GM12878 (cell line): ENCODE measurements around the gene LMAN2. TPM values are rescaled to one million over a fixed set of nuclear protein-coding genes. Genes with fewer than 3 reads are reported as not detected.
"Not testable (repeated sequence)": the region's sequence is repeated elsewhere in the genome, so short reads cannot be mapped to it uniquely, and the experiment has no call there.

Experiments used
- ATAC-seq: fragments of 200-7000 bp; cut with Tn5 transposase; 3 replicates; pipeline ENCODE4 v1.9.1; 2020; ENCODE audit warnings: mild to moderate bottlenecking, moderate library complexity
- BruUV-seq: library from RNA; stranded (reverse); fragments of 400-500 nt; replicated peaks from 2 replicates; lab custom pipeline; 2021; lab: Mats Ljungman, UMichigan
- CTCF ChIA-PET: fragments of 300-600 bp; sonication (Branson Sonifier 250); formaldehyde crosslinking; extraction: SDS; loops from one replicate; lab custom pipeline; 2021; ENCODE audit warnings: inconsistent platforms; lab: Yijun Ruan, JAX
- POLR2A ChIA-PET: fragments of 350-600 bp; formaldehyde crosslinking; extraction: SDS; loops from one replicate; lab custom pipeline; 2021; ENCODE audit warnings: inconsistent platforms; lab: Charles Lee
- RAD21 ChIA-PET: fragments of 300-600 bp; sonication (Branson Sonifier 250); formaldehyde crosslinking; loops from one replicate; lab custom pipeline; 2023; ENCODE audit warnings: antibody characterized with exemption; ENCODE audit not compliant: unreplicated experiment; lab: Charles Lee
- SMC1A ChIA-PET: fragments of 300-600 bp; sonication (Branson Sonifier 250); formaldehyde crosslinking; loops from one replicate; lab custom pipeline; 2023; ENCODE audit not compliant: unreplicated experiment, uncharacterized antibody; lab: Charles Lee
- DNase-seq: peaks from one replicate; pipeline ENCODE4 v3.0.0-alpha.2; 2011; ENCODE audit warnings: low read depth, low spot score
- FAIRE-seq: peaks from 3 replicates; lab custom pipeline; 2011; peaks lifted over from hg19 to GRCh38; lab: Jason Lieb, UNC
- H2AFZ ChIP-seq: 2 replicates; pipeline ENCODE4 v1.6.0; 2011; ENCODE audit warnings: low read depth, low read length, control low read depth; ENCODE audit not compliant: control insufficient read depth
- H3K27ac ChIP-seq: 2 replicates; pipeline ENCODE4 v1.5.1; 2011; ENCODE audit warnings: control low read depth; ENCODE audit not compliant: control insufficient read depth, insufficient read depth
- H3K27me3 ChIP-seq, 2 experiments: replicated peaks in 1 of 2; 2 replicates each; pipeline versions ENCODE4 v1.6.0 to v1.6.1; 2011; ENCODE audit warnings: low read length in 1 of 2; ENCODE audit not compliant: control insufficient read depth in 2 of 2, insufficient read depth in 2 of 2
- H3K36me3 ChIP-seq, 2 experiments: 2 replicates each; pipeline ENCODE4 v1.5.1; 2011; ENCODE audit warnings: low read length in 1 of 2; ENCODE audit not compliant: control insufficient read depth in 2 of 2, insufficient read depth in 2 of 2
- H3K4me1 ChIP-seq: 2 replicates; pipeline ENCODE4 v1.6.1; 2011; ENCODE audit warnings: mild to moderate bottlenecking, low read length, moderate library complexity, mixed read lengths; ENCODE audit not compliant: control insufficient read depth, insufficient read depth
- H3K4me2 ChIP-seq: 2 replicates; pipeline ENCODE4 v1.6.0; 2011; ENCODE audit warnings: control low read depth; ENCODE audit not compliant: control insufficient read depth, insufficient read depth
- H3K4me3 ChIP-seq: fragments of 200-600 bp; sonication (generic); 2 replicates; pipeline ENCODE4 v1.5.1; 2016
- H3K79me2 ChIP-seq: 2 replicates; pipeline ENCODE4 v1.6.0; 2011; ENCODE audit warnings: low read length; ENCODE audit not compliant: control insufficient read depth, insufficient read depth
- H3K9ac ChIP-seq: 2 replicates; pipeline ENCODE4 v1.8.0; 2011; ENCODE audit warnings: low read length, control low read depth, mixed read lengths; ENCODE audit not compliant: control insufficient read depth, insufficient read depth
- H3K9me3 ChIP-seq: replicated peaks from 3 replicates; pipeline ENCODE4 v1.5.1; 2011; ENCODE audit warnings: mild to moderate bottlenecking, low read length; ENCODE audit not compliant: control insufficient read depth, insufficient read depth
- H4K20me1 ChIP-seq: 2 replicates; pipeline ENCODE4 v1.6.0; 2011; ENCODE audit not compliant: control insufficient read depth, insufficient read depth
- BCL11A ChIP-seq: IDR thresholded peaks from 2 replicates; pipeline ENCODE4 v1.6.1; 2011; ENCODE audit warnings: low read depth, low read length
- BMI1 ChIP-seq: fragments of 450-650 bp; IDR thresholded peaks from 2 replicates; pipeline ENCODE4 v1.6.1; 2016; ENCODE audit warnings: mild to moderate bottlenecking, moderate library complexity, borderline replicate concordance
- EZH2 ChIP-seq: IDR thresholded peaks from 2 replicates; pipeline ENCODE4 v1.6.1; 2012; ENCODE audit warnings: low read depth, mild to moderate bottlenecking, control low read depth, inconsistent platforms, low read length, borderline replicate concordance; ENCODE audit not compliant: control insufficient read depth
- GATAD2B ChIP-seq: fragments of 450-650 bp; conservative IDR thresholded peaks from 2 replicates; pipeline ENCODE4 v1.6.1; 2017; ENCODE audit warnings: low read depth, mild to moderate bottlenecking, moderate library complexity
- HDAC2 ChIP-seq: fragments of 200-600 bp; sonication (generic); IDR thresholded peaks from 2 replicates; pipeline ENCODE4 v1.6.1; 2017
- JUND ChIP-seq: IDR thresholded peaks from 2 replicates; pipeline ENCODE4 v1.6.1; 2012; ENCODE audit warnings: low read depth, mild to moderate bottlenecking, low read length, improper control_type of control experiment, moderate library complexity
- MEF2B ChIP-seq: fragments of 450-650 bp; IDR thresholded peaks from 2 replicates; pipeline ENCODE4 v1.6.1; 2018; ENCODE audit warnings: mild to moderate bottlenecking, moderate library complexity; ENCODE audit not compliant: partially characterized antibody, poor library complexity, severe bottlenecking
- MTA2 ChIP-seq: fragments of 450-650 bp; IDR thresholded peaks from 2 replicates; pipeline ENCODE4 v1.6.1; 2016; ENCODE audit warnings: low read depth, mild to moderate bottlenecking, moderate library complexity
- RUNX3 ChIP-seq: IDR thresholded peaks from 2 replicates; pipeline ENCODE4 v1.6.1; 2012; ENCODE audit warnings: low read length, inconsistent platforms
- SRF ChIP-seq, 2 experiments: IDR thresholded peaks; 2 replicates each; pipeline ENCODE4 v1.6.1; 2011; ENCODE audit warnings: low read depth in 2 of 2, low read length in 2 of 2, mild to moderate bottlenecking in 1 of 2, moderate library complexity in 1 of 2
- YY1 ChIP-seq: IDR thresholded peaks from 2 replicates; pipeline ENCODE4 v1.6.1; 2011; ENCODE audit warnings: low read depth, mild to moderate bottlenecking, low read length
- ZNF207 ChIP-seq: fragments of 450-650 bp; IDR thresholded peaks from 2 replicates; pipeline ENCODE4 v1.6.1; 2014; ENCODE audit warnings: antibody characterized with exemption, mild to moderate bottlenecking, borderline replicate concordance
- WGBS: methylation state at CpG from one replicate; pipeline ENCODE4 v1.1.6; 2016; ENCODE audit warnings: low lambda C conversion rate; ENCODE audit not compliant: insufficient replicate concordance, insufficient coverage; ENCODE audit errors: missing lambda C conversion rate; 5-methylcytosine and 5-hydroxymethylcytosine counted together
- in situ Hi-C: fragments of 300-500 bp; cut with MboI; formaldehyde crosslinking; loops from 9 replicates; pipeline ENCODE4 v1.14.3; 2018; ENCODE audit warnings: mixed read lengths
- intact Hi-C: fragments of 100-400 bp; cut with micrococcal nuclease; formaldehyde crosslinking; loops from one replicate; pipeline ENCODE4 v1.14.2; 2022; ENCODE audit not compliant: unreplicated experiment
- polyA plus RNA-seq, 11 experiments: library from polyadenylated mRNA; depleted of rRNA in 4 of 11; unstranded in 6 of 11; stranded (reverse) in 5 of 11; fragments of >200 nt; fragmentation: Nextera tagmentation in 4 of 11; fragmentation: Illumina TruSeq in 1 of 11; extraction: Ambion mirVana in 4 of 11; extraction: Trizol in 1 of 11; gene quantifications; 1 replicate in 1 of 11; 2 replicates in 10 of 11; pipeline versions ENCODE4 v1.2.1 to v1.2.3, GENCODE V29; 2011 to 2016; ENCODE audit warnings: inconsistent platforms in 2 of 11, missing spikeins in 2 of 11, low read depth in 1 of 11
- total RNA-seq, 4 experiments: library from RNA; depleted of rRNA in 3 of 4; stranded (reverse); fragments of >200 nt in 3 of 4; fragmentation: Illumina TruSeq in 1 of 4; extraction: Trizol in 1 of 4; gene quantifications; 2 replicates each; pipeline versions ENCODE4 v1.2.1 to v1.2.3, GENCODE V29; 2013 to 2021
- TF ChIP-seq, protein P1 (sequence below): fragments of 450-650 bp; IDR thresholded peaks from 2 replicates; pipeline ENCODE4 v1.6.1; 2017; ENCODE audit warnings: low read depth, mild to moderate bottlenecking, moderate library complexity
- TF ChIP-seq, protein P2 (sequence below): fragments of 450-650 bp; conservative IDR thresholded peaks from 2 replicates; pipeline ENCODE4 v1.6.1; 2017; ENCODE audit warnings: mild to moderate bottlenecking, moderate library complexity

The LMAN2 gene
- total and polyA plus RNA-seq, 10 of the 15 experiments (the other 5 are each of a cell fraction or from before 2014, with no cell fraction given): 2.4 to 264 (median 147) TPM

DNA sequence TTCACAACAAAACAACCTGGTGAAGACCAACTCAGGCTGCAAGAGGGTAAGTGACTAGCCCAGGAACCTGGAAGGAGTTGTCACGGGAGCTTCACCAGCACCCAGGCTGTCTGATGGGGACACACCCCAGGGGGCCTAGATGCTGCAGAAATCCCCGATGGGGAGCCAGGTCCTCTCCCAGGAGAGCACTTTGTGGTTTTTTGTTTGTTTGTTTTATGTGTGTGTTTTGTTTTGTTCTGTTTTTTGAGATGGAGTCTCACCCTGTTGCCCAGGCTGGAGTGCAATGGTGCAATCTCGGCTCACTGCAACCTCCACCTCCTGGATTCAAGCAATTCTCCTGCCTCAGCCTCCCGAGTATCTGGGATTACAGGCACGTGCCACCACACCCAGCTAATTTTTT, 24.0 kb upstream of the LMAN2 start:
- H3K27me3 ChIP-seq, BruUV-seq, H3K4me2 ChIP-seq, H4K20me1 ChIP-seq, FAIRE-seq, H3K4me3 ChIP-seq, intact Hi-C loops, H3K79me2 ChIP-seq, H3K36me3 ChIP-seq, H3K27ac ChIP-seq, H3K9me3 ChIP-seq, ATAC-seq, H2AFZ ChIP-seq, DNase-seq, POLR2A ChIA-PET, H3K9ac ChIP-seq: not testable (repeated sequence)
- SMC1A ChIA-PET: interaction anchor here (1.0 kb wide), 1 partner anchor 15 kb away, joined by 3 read pairs; no protein-coding TSS in a partner anchor
- peaks cover 16% of the 10 kb centered on the region for H3K4me1 ChIP-seq
- peak; percentile 37 for TF ChIP-seq RUNX3
- peak; percentile 39 for TF ChIP-seq MEF2B
- CTCF ChIA-PET: interaction anchor here (0.9 kb wide), 1 partner anchor 15 kb away, joined by 3 read pairs; no protein-coding TSS in a partner anchor
- in situ Hi-C loops: loop anchor here (25.0 kb wide), 1 partner anchor 1338 kb away; no protein-coding TSS in a partner anchor
- RAD21 ChIA-PET: interaction anchor here (1.5 kb wide), 1 partner anchor 15 kb away, joined by 3 read pairs; no protein-coding TSS in a partner anchor
- 37% methylated on average over 4 of the region's 5 CpGs for WGBS

DNA sequence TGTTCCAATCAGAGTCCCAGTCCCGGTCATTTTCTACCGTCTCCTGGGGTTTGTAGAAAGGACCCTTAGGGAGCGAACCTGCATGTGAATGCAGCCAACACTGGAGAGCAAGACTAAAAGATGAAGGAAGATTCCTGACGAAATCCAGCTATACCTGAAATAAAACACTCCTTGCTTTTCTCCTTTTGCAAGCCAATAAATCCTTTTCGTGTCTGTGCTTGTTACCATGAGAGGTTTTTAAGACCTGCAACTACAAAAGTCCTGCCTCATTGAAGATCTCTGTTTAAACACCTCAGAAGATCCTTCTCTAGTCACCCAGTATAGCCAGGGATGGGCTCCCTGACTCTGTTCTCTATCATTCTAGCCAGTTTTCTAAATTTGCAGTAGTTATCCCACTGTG, 22.7 kb upstream of the LMAN2 start:
- in situ Hi-C loops: no loop called here
- no peak for TF ChIP-seq JUND
- TF ChIP-seq BCL11A: no peak
- no peak for TF ChIP-seq YY1
- TF ChIP-seq BMI1: no peak
- TF ChIP-seq SRF (IDR thresholded peaks at IDR 0.05; ENCODE audit: low read depth in 2 of 2, low read length in 2 of 2): no peak
- TF ChIP-seq HDAC2: no peak
- no peak for TF ChIP-seq GATAD2B
- TF ChIP-seq, protein P1, sequence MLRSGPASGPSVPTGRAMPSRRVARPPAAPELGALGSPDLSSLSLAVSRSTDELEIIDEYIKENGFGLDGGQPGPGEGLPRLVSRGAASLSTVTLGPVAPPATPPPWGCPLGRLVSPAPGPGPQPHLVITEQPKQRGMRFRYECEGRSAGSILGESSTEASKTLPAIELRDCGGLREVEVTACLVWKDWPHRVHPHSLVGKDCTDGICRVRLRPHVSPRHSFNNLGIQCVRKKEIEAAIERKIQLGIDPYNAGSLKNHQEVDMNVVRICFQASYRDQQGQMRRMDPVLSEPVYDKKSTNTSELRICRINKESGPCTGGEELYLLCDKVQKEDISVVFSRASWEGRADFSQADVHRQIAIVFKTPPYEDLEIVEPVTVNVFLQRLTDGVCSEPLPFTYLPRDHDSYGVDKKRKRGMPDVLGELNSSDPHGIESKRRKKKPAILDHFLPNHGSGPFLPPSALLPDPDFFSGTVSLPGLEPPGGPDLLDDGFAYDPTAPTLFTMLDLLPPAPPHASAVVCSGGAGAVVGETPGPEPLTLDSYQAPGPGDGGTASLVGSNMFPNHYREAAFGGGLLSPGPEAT: no peak
- no peak for TF ChIP-seq ZNF207
- no peak for TF ChIP-seq MTA2
- TF ChIP-seq, protein P2, sequence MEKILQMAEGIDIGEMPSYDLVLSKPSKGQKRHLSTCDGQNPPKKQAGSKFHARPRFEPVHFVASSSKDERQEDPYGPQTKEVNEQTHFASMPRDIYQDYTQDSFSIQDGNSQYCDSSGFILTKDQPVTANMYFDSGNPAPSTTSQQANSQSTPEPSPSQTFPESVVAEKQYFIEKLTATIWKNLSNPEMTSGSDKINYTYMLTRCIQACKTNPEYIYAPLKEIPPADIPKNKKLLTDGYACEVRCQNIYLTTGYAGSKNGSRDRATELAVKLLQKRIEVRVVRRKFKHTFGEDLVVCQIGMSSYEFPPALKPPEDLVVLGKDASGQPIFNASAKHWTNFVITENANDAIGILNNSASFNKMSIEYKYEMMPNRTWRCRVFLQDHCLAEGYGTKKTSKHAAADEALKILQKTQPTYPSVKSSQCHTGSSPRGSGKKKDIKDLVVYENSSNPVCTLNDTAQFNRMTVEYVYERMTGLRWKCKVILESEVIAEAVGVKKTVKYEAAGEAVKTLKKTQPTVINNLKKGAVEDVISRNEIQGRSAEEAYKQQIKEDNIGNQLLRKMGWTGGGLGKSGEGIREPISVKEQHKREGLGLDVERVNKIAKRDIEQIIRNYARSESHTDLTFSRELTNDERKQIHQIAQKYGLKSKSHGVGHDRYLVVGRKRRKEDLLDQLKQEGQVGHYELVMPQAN: no peak
- TF ChIP-seq EZH2: no peak

More for the DNA sequence above, 22.7 kb upstream of the LMAN2 start:
- SMC1A ChIA-PET: interaction anchor here (0.9 kb wide), 1 partner anchor 28 kb away, joined by 3 read pairs; no protein-coding TSS in a partner anchor
- Histone ChIP-seq H3K36me3 (peaks cover 4 to 10% of the 10 kb centered on the region in 2 experiments), H3K79me2 (no peaks in the 10 kb centered on the region), H3K4me3 (no peak overlapping the region), H3K4me1 (peaks cover 23% of the 10 kb centered on the region), H3K27ac (no peak overlapping the region), H3K27me3 (no peaks in the 10 kb centered on the region), H3K9me3 (no peaks in the 10 kb centered on the region), H3K9ac (no peak overlapping the region), H3K4me2 (no peak overlapping the region), H2AFZ (no peak overlapping the region), H4K20me1 (no peaks in the 10 kb centered on the region)
- DNase-seq (no peak), ATAC-seq (no peak), FAIRE-seq (no peak)
- POLR2A ChIA-PET: interaction anchor here (0.6 to 2.8 kb wide), 2 partner anchors 16 to 876 kb away, joined by 7 to 8 read pairs; no protein-coding TSS in a partner anchor
- RAD21 ChIA-PET: interaction anchor here (1.5 kb wide), 1 partner anchor 17 kb away, joined by 3 read pairs; no protein-coding TSS in a partner anchor
- 86% methylated on average over 5 of the region's 5 CpGs for WGBS
- no TSS peak for BruUV-seq
- CTCF ChIA-PET: interaction anchor here (6.0 kb wide), 1 partner anchor 16 kb away, joined by 88 read pairs; no protein-coding TSS in a partner anchor
- intact Hi-C loops: no loop called here
